Skeletal muscle tissue (tissue), 4 donors: ENCODE results near the gene ATP6V1C2. TPM values are rescaled to one million over a fixed set of nuclear protein-coding genes. Genes with fewer than 3 reads are reported as not detected.

Source experiments
- H3K27ac ChIP-seq: one replicate; pipeline ENCODE4 v1.7.0; 2013; ENCODE audit warnings: mild to moderate bottlenecking, low read depth, low read length, inconsistent platforms
- H3K27me3 ChIP-seq, 3 donors: one replicate each; pipeline ENCODE4 v1.7.0; 2013; ENCODE audit warnings: low read length in 3 of 3; ENCODE audit not compliant: control insufficient read depth in 3 of 3, insufficient read depth in 3 of 3
- H3K36me3 ChIP-seq, 3 donors: one replicate each; pipeline ENCODE4 v1.7.0; 2013; ENCODE audit warnings: low read length in 3 of 3; ENCODE audit not compliant: control insufficient read depth in 3 of 3, insufficient read depth in 3 of 3
- H3K4me1 ChIP-seq, 3 donors: one replicate each; pipeline ENCODE4 v1.7.0; 2013; ENCODE audit warnings: low read length in 3 of 3, mild to moderate bottlenecking in 3 of 3; ENCODE audit not compliant: control insufficient read depth in 3 of 3, insufficient read depth in 3 of 3
- H3K4me3 ChIP-seq, 3 donors: one replicate each; pipeline ENCODE4 v1.7.0; 2013; ENCODE audit warnings: low read length in 3 of 3
- H3K9ac ChIP-seq, 3 donors: one replicate each; pipeline ENCODE4 v1.7.0; 2013; ENCODE audit warnings: low read length in 3 of 3, mild to moderate bottlenecking in 3 of 3, moderate library complexity in 2 of 3, low read depth in 1 of 3
- H3K9me3 ChIP-seq, 3 donors: one replicate each; pipeline ENCODE4 v1.7.0; 2013; ENCODE audit warnings: low read length in 3 of 3; ENCODE audit not compliant: control insufficient read depth in 3 of 3
- total RNA-seq: library from RNA; depleted of rRNA; stranded (reverse); fragments of >200 nt; gene quantifications from one replicate; pipeline ENCODE4 v1.2.3, GENCODE V29; 2014
- donor health status: Osteomylitis.

Gene ATP6V1C2
- total RNA-seq, 1 donor from 2014 or later: under 0.01 TPM

GRCh38 chr2:10704034-10704594, 17.3 kb upstream of the ATP6V1C2 start:
- Histone ChIP-seq H3K4me1 (no peaks in the 10 kb centered on the region), H3K4me3 (no peak overlapping the region), H3K27ac (no peak overlapping the region), H3K27me3 (peaks cover 8 to 15% (median 11%) of the 10 kb centered on the region in 3 donors), H3K36me3 (no peaks in the 10 kb centered on the region), H3K9me3 (peaks cover 0 to 2% (median 0%) of the 10 kb centered on the region in 3 donors), H3K9ac (no peak overlapping the region)

GRCh38 chr2:10706033-10706432, 15.4 kb upstream of the ATP6V1C2 start:
- Histone ChIP-seq H3K9ac (no peak overlapping the region), H3K4me3 (no peak overlapping the region), H3K9me3 (peaks cover 0 to 2% (median 0%) of the 10 kb centered on the region in 3 donors), H3K27ac (no peak overlapping the region), H3K36me3 (no peaks in the 10 kb centered on the region), H3K27me3 (peaks cover 12 to 21% (median 18%) of the 10 kb centered on the region in 3 donors), H3K4me1 (no peaks in the 10 kb centered on the region)

GRCh38 chr2:10707831-10708230, 13.6 kb upstream of the ATP6V1C2 start:
- peaks cover 0 to 2% (median 0%) of the 10 kb centered on the region in 3 donors for H3K9me3 ChIP-seq
- H3K4me3 ChIP-seq: no peak overlapping the region
- no peaks in the 10 kb centered on the region for H3K4me1 ChIP-seq
- no peak overlapping the region for H3K27ac ChIP-seq
- H3K36me3 ChIP-seq: no peaks in the 10 kb centered on the region
- H3K9ac ChIP-seq: no peak overlapping the region
- H3K27me3 ChIP-seq: peaks cover 17 to 28% (median 18%) of the 10 kb centered on the region in 3 donors

- no peak overlapping the region for H3K9ac ChIP-seq
- peaks cover 17 to 28% (median 18%) of the 10 kb centered on the region in 3 donors for H3K27me3 ChIP-seq
- no peaks in the 10 kb centered on the region for H3K4me1 ChIP-seq
- H3K27ac ChIP-seq: no peak overlapping the region
- H3K36me3 ChIP-seq: no peaks in the 10 kb centered on the region
- H3K4me3 ChIP-seq: no peak overlapping the region
- H3K9me3 ChIP-seq: peaks cover 0 to 2% (median 0%) of the 10 kb centered on the region in 3 donors
Measured at GRCh38 chr2:10709290-10709939, 12.0 kb upstream of the ATP6V1C2 start.

GRCh38 chr2:10712185-10712809, 9.1 kb upstream of the ATP6V1C2 start:
- Histone ChIP-seq H3K9ac (no peak overlapping the region), H3K4me1 (no peaks in the 10 kb centered on the region), H3K4me3 (no peak overlapping the region), H3K9me3 (no peaks in the 10 kb centered on the region), H3K27me3 (peaks cover 14 to 25% (median 17%) of the 10 kb centered on the region in 3 donors), H3K36me3 (no peaks in the 10 kb centered on the region), H3K27ac (no peak overlapping the region)

- Histone ChIP-seq H3K27me3 (peaks cover 17 to 21% (median 20%) of the 10 kb centered on the region in 3 donors), H3K9me3 (no peaks in the 10 kb centered on the region), H3K4me3 (no peak overlapping the region), H3K36me3 (no peaks in the 10 kb centered on the region), H3K27ac (no peak overlapping the region), H3K4me1 (peaks cover 0 to 4% (median under 1%) of the 10 kb centered on the region in 3 donors), H3K9ac (no peak overlapping the region)
Measured at GRCh38 chr2:10716581-10716980, 4.8 kb upstream of the ATP6V1C2 start.

GRCh38 chr2:10717628-10718027, 3.8 kb upstream of the ATP6V1C2 start:
- Histone ChIP-seq H3K9ac (no peak overlapping the region), H3K27me3 (peaks cover 25 to 27% (median 25%) of the 10 kb centered on the region in 3 donors)

GRCh38 chr2:10720306-10720705, 1.1 kb upstream of the ATP6V1C2 start:
- H3K4me3 ChIP-seq: no peak overlapping the region
- H3K4me1 ChIP-seq: peaks cover 3 to 12% (median 8%) of the 10 kb centered on the region in 3 donors
- H3K27me3 ChIP-seq: peaks cover 45 to 46% (median 46%) of the 10 kb centered on the region in 3 donors
- no peak overlapping the region for H3K27ac ChIP-seq
- no peaks in the 10 kb centered on the region for H3K36me3 ChIP-seq
- no peaks in the 10 kb centered on the region for H3K9me3 ChIP-seq
- no peak overlapping the region for H3K9ac ChIP-seq

More at GRCh38 chr2:10717628-10718027, 3.8 kb upstream of the ATP6V1C2 start:
- Histone ChIP-seq H3K9me3 (no peaks in the 10 kb centered on the region), H3K4me3 (no peak overlapping the region), H3K4me1 (peaks cover 3 to 12% (median 8%) of the 10 kb centered on the region in 3 donors), H3K27ac (no peak overlapping the region), H3K36me3 (no peaks in the 10 kb centered on the region)

- Histone ChIP-seq H3K9ac (no peak overlapping the region), H3K27me3 (peaks cover 47 to 53% (median 47%) of the 10 kb centered on the region in 3 donors), H3K36me3 (no peaks in the 10 kb centered on the region), H3K9me3 (no peaks in the 10 kb centered on the region), H3K4me1 (peaks cover 3 to 12% (median 8%) of the 10 kb centered on the region in 3 donors), H3K27ac (no peak overlapping the region), H3K4me3 (no peak overlapping the region)
Measured at GRCh38 chr2:10720947-10721395, 459 bp upstream of the ATP6V1C2 start.
